ENCODE data around the gene VPS33B. TPM values are rescaled to one million over a fixed set of nuclear protein-coding genes. Genes with fewer than 3 reads are reported as not detected.

The VPS33B gene
- total RNA-seq, 1 donor from 2014 or later: 4.8 TPM

GRCh38 chr15:91045065-91045464 is 22.7 kb upstream of the VPS33B start:
- Histone ChIP-seq H3K4me1 (peaks cover 4% of the 10 kb centered on the region), H3K27ac (replicated peaks) (no peak overlapping the region), H3K27me3 (ENCODE audit: low read depth) (peaks cover 10% of the 10 kb centered on the region), H3K4me3 (no peak overlapping the region), H3K36me3 (no peaks in the 10 kb centered on the region), H3K9me3 (replicated peaks) (no peaks in the 10 kb centered on the region)
- TF ChIP-seq, protein P1, sequence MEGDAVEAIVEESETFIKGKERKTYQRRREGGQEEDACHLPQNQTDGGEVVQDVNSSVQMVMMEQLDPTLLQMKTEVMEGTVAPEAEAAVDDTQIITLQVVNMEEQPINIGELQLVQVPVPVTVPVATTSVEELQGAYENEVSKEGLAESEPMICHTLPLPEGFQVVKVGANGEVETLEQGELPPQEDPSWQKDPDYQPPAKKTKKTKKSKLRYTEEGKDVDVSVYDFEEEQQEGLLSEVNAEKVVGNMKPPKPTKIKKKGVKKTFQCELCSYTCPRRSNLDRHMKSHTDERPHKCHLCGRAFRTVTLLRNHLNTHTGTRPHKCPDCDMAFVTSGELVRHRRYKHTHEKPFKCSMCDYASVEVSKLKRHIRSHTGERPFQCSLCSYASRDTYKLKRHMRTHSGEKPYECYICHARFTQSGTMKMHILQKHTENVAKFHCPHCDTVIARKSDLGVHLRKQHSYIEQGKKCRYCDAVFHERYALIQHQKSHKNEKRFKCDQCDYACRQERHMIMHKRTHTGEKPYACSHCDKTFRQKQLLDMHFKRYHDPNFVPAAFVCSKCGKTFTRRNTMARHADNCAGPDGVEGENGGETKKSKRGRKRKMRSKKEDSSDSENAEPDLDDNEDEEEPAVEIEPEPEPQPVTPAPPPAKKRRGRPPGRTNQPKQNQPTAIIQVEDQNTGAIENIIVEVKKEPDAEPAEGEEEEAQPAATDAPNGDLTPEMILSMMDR (IDR thresholded peaks at IDR 0.05; ENCODE audit: borderline replicate concordance): no peak
- intact Hi-C loops (cut with micrococcal nuclease): no loop called here
- DNase-seq: no peak

DNA sequence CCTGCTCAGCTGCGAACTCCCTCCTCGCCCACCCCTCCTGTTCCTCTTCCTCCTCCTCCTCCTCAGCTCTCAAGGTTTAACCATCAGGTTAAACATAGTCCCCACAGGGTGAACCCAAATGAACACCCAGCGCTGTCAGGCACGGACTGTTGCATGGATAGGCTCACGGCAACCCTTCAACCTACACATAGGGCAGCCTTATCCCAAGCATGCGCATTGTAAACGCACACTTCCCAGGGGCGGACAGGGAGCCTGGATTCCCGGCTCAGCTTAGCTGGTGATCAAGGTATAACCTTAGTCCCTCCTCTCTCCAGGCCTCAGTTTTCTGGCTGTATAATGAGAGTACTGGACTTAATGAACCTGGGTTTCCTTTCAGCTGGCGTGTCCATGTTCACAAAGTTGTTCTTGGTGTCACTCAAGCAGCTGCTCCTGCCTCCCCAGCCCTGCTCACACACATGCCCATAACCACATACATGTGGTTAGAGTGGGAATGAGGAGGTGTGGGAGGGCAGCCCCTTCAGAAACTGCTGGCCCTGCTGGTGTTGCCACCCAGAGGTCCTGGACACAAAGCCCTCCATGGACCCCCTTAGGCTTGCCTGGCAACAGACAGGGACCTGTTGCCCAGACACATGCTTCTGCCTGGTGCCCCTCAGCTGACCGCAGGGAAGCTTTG is 20.9 kb upstream of the VPS33B start:
- Histone ChIP-seq H3K9me3 (replicated peaks) (no peaks in the 10 kb centered on the region), H3K27ac (replicated peaks) (no peak overlapping the region), H3K4me3 (no peak overlapping the region), H3K27me3 (ENCODE audit: low read depth) (peaks cover 17% of the 10 kb centered on the region), H3K4me1 (no peaks in the 10 kb centered on the region), H3K36me3 (no peaks in the 10 kb centered on the region)
- TF ChIP-seq, protein P1 (IDR thresholded peaks at IDR 0.05; ENCODE audit: borderline replicate concordance): no peak
- intact Hi-C loops (cut with micrococcal nuclease): no loop called here
- no peak for DNase-seq

DNA sequence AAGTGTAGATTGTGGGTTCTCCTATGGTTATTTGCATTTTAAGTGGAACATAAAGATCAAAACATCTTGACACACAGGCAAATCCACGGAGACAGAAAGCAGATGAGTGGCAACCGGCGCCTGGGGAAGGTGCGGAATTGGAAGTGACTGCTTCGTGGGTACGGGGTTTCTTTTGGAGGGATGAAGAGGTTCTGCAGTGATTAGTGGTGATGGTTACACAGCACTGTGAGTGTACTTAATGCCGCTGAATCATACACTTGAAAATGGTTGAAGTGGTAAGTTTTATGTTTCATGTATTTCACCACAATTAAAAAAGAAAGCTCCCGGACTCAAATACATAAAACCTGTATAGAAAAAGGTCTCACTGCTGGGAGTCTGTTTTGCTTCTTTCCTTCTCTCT is 18.5 kb upstream of the VPS33B start:
- intact Hi-C loops (cut with micrococcal nuclease): no loop called here
- H3K27me3 ChIP-seq (ENCODE audit: low read depth): peaks cover 18% of the 10 kb centered on the region

GRCh38 chr15:91039996-91040395 is 17.6 kb upstream of the VPS33B start:
- DNase-seq: no peak
- TF ChIP-seq, protein P1 (IDR thresholded peaks at IDR 0.05; ENCODE audit: borderline replicate concordance): no peak
- intact Hi-C loops (cut with micrococcal nuclease): no loop called here
- H3K27me3 ChIP-seq (ENCODE audit: low read depth): peaks cover 17% of the 10 kb centered on the region
- H3K9me3 ChIP-seq (replicated peaks): no peaks in the 10 kb centered on the region
- H3K4me1 ChIP-seq: no peaks in the 10 kb centered on the region
- H3K4me3 ChIP-seq: no peak overlapping the region
- no peaks in the 10 kb centered on the region for H3K36me3 ChIP-seq
- no peak overlapping the region for H3K27ac ChIP-seq (replicated peaks)

More for the DNA sequence above, 18.5 kb upstream of the VPS33B start:
- H3K36me3 ChIP-seq: no peaks in the 10 kb centered on the region
- no peak for DNase-seq
- TF ChIP-seq, protein P1 (IDR thresholded peaks at IDR 0.05; ENCODE audit: borderline replicate concordance): no peak
- no peaks in the 10 kb centered on the region for H3K9me3 ChIP-seq (replicated peaks)
- H3K4me1 ChIP-seq: no peaks in the 10 kb centered on the region
- H3K4me3 ChIP-seq: no peak overlapping the region
- H3K27ac ChIP-seq (replicated peaks): no peak overlapping the region

DNA sequence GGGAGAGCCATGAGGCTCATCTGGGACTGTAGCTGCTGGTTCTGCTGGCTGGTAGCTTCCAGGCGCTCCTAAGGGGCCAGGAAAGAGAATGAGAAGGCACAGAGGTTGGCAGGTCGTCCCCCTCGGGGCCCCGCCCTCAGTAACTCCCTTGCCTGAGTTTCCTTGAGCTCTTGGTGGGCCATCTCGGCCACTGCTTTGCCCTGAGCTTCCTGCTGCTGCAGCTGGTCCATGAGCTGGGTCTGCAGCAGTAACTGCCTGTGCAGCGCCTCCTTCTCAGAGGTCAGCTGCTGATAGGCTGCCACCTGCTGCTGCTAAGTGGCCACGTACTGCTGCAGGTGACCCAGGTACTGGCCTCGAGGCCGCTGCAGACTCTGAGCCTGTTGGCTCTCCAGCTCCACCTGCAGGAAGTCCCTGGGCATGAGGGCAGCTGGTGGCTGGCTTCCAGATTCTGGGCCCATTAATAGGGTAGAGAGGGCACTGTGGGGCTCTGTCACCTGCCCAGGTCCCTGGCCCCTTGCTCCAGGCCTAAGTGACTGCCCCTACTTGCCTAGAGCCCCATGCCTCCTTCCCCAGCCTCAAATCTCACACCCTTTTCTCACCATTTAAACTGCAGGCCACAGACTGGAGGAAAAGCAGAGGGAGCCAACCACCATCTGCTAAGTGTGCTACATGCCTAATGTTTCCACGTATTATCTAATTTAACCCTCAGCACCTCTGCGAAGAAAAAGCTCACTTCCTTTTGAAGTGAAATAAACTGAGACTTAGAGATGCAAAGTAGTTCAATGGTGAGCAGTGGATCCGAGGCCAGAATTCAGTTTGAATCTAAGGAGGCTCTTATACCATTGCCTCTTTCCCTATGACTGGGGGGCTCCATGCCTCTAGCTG is 10.8 kb upstream of the VPS33B start:
- intact Hi-C loops (cut with micrococcal nuclease): no loop called here
- Histone ChIP-seq H3K4me1 (no peaks in the 10 kb centered on the region), H3K27ac (replicated peaks) (no peak overlapping the region), H3K27me3 (ENCODE audit: low read depth) (peaks cover 12% of the 10 kb centered on the region), H3K36me3 (no peaks in the 10 kb centered on the region), H3K4me3 (no peak overlapping the region), H3K9me3 (replicated peaks) (no peaks in the 10 kb centered on the region)
- TF ChIP-seq, protein P1 (IDR thresholded peaks at IDR 0.05; ENCODE audit: borderline replicate concordance): peak; percentile 71
- peak; percentile 41 for DNase-seq
